Putamen (tissue), 1 donor: ENCODE results near the gene SUV39H2.
"Not testable (repeated sequence)": the region's sequence is repeated elsewhere in the genome, so short reads cannot be mapped to it uniquely, and the experiment has no call there.

ENCODE experiments used
- DNase-seq: peaks from one replicate; pipeline ENCODE4 v3.0.0-alpha.2; 2016; ENCODE audit warnings: low spot score

Gene SUV39H2

DNA sequence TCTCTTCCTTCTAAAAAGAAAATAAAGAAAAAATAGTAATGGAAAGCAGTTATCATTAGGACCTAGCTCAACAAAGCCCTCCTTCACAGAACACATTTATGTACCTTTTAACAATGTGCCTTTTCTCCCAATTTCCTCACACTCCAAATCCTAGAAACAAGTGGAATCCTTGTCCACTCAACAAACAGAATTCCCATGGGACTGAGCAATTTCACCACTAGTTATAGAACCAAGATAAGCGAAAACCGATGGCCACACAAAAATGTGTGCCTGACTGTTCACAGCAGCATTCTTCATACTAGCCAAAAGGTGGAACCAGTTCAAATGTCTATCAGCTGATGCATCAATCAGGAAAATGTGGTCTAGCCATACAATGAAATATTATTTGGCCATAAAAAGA, 57.9 kb downstream of the SUV39H2 start:
- no peak for DNase-seq

DNA sequence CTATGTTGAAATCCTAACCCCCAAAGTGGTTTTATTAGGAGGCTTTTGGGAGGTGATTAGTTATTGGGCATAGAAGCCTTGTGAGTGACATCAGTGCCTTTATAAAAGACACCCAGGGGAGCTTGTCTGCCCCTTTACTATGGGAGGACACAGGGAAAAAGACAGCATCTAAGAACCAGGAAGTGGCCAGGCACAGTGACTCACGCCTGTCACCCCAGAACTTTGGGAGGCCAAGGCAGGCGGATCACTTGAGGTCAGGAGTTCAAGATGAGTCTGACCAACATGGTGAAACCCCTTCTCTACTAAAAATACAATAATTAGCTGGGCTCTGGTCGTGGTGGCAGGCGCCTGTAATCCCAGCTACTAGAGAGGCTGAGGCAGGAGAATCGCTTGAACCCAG, 60.3 kb downstream of the SUV39H2 start:
- DNase-seq, result not testable (repeated sequence)

DNA sequence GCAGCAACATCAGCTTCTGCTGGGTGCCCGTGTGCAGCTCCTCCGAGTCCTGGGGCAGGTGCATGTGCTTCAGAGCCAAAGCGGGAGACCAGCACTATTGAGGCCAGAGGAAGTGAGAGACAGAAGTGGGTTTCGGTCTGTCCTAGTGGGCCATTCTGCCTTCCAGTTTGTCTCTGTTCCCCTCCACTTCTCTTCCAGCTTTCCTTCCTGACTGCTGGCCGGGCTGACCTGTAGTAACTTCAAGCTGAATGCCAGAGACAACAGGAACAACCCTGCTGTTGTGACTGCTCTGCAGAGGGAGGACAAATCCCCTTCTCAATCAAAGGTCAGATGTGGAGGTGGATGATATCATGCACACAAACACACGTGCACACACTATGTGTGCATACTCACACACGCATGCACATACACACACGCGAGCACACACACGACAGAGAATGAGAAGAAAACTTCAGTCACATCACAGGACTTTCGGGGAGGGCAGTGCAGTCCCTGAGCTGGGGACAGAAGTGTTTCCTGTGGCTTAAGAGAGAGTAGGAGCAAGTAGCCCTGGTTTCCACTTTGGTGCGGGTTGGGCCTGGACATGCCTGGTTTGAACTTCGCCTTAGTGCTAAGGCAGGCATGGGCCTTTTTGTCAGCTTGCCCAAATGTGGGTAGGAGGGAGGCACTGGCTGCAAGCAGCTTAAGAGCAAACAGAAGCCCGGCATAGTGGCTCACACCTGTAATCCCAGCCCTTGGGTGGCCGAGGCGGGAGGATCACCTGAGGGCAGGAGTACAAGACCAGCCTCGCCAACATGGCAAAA, 63.7 kb downstream of the SUV39H2 start:
- not testable (repeated sequence) for DNase-seq

DNA sequence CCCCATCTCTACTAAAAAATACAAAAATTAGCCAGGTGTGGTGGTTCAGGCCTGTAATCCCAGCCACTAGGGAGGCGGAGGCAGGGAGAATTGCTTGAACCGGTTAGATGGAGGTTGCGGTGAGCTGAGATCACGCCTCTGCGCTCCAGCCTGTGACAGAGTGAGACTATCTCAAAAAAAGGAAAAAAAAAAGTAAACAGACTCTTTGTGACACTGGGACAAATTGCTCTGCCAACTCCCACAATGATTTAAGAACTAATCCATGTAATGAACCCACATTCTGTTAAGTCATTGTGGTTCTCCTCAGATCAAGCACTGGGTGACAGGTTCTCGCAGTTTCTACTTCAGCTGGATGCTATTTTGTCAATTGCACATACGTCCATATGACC, 64.3 kb downstream of the SUV39H2 start:
- not testable (repeated sequence) for DNase-seq

DNA sequence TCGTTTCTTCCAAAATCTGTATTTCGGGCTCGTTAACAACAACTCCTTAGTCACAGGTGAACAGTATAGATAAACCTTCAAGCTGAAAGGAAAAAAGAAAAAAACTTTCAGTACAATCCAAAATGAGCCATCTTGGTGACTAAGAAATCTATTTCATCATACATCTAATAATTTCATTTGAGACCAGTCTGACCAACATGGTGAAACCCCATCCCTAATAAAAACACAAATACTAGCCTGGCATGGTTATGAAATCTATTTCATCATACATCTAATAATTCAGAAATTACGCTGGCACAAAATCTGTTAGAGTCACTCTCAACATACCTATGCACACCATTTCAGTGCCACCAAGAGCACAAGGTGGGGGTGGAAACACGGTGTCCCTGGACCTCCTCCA, 66.4 kb downstream of the SUV39H2 start:
- DNase-seq, result no peak

DNA sequence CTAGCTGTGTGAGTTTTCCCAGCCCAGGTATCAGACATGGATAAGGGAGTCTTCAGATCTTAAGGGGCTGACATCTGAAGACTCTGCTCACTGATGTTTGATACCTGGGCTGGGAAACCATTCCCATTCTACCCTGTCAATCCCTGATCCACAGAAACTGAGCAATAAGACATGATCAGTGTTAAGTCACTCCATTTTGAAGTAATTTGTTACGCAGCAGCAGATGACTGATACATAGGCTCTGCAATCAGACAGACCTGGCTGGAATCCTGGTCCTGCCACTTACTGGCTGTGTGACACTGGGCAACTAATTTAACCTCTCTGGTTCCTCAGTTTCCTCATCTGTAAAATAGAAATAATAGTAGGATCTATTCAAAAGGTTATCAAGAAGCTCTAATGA, 68.6 kb downstream of the SUV39H2 start:
- no peak for DNase-seq

DNA sequence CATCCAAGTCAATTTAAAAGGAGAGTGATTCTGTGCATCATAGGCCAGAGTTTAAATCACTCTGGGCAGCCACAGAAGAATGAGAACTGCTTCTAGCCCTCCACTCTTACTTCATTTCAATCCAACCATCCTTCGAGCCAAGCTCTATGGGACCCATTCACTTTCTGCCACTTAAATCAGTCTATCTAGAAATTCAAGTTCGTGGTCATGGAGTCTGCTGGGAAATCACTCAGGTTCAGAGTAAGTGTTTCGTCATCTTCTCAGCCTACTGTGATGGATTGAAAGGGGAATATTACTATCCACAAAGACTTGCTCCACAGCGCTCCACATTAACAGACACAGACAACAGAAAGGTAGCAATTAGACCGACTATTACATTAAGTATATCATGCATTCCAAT, 70.6 kb downstream of the SUV39H2 start:
- no peak for DNase-seq

DNA sequence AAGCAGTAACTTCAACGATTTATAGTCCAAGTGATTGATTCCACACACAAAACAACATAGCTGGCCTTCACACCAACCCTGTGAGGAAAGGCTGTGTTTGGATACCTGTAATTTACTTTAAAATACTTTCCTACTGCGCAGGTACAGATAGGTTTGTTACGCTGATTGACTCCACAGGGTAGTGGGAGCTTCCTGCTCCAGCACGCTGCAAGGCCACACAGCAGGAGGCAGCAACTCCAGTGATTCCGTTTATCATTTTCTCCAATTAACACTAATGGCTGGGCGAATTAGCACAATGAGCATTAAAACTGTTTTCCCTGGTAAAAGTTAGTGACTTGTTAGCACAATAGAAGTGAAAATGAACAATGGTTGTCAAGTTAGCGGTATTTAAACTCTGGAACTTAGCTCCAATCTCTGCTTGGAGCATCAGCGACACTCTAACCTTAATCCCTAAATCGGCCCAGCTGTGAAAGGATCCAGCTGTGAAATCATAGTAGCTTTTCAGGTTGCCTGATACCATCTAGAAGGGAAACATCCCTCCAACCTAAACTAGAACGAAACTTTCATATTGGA, 74.3 kb downstream of the SUV39H2 start:
- DNase-seq, result no peak

DNA sequence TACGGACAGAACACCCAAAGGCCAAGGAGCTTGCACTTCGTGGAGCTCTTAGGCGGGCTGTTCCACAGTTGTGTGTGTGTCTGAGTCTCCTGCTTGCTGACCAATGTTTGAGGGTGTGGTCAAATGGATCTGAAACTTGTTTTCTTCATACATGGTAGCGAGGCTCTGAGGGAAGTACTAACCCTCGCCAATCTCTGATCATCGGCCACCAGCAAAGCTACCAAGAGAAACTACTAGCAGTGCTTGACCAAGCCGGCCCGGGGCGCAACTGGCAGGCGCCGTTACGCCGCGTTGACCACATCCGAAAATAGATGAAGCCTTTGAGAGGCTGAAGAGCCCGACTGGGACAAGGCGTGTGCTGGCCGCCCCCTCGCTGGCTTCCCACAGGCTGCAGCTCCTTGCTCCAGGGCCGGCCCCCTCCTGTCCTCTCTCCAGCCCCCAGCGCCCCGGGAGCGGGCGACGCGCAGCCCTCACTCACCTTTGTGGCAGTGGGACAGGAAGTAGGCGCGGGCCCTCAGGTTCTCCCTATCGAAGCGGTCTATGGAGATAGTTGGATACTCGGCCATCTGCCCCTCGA, 74.8 kb downstream of the SUV39H2 start:
- no peak for DNase-seq
